GM23338 (cell line): Measurements from ENCODE around the gene PIK3R5. TPM values are rescaled to one million over a fixed set of nuclear protein-coding genes. Genes with fewer than 3 reads are reported as not detected.

Experiments
- ATAC-seq: fragments of 200-7000 bp; cut with Tn5 transposase; 3 replicates; pipeline ENCODE4 v1.9.1; 2020
- DNase-seq: peaks from one replicate; pipeline ENCODE4 v3.0.0-alpha.2; 2015; ENCODE audit warnings: low spot score
- H2AFZ ChIP-seq: fragments of 200-600 bp; sonication (generic); 2 replicates; pipeline ENCODE4 v1.8.0; 2016; ENCODE audit warnings: antibody characterized with exemption, mild to moderate bottlenecking, moderate library complexity
- H3F3A ChIP-seq: fragments of 200-600 bp; sonication (generic); replicated peaks from 2 replicates; pipeline ENCODE4 v1.8.0; 2017; ENCODE audit warnings: antibody characterized with exemption, mixed run types, low read depth
- H3K27ac ChIP-seq: fragments of 200-600 bp; sonication (generic); 2 replicates; pipeline ENCODE4 v1.6.1; 2016; ENCODE audit warnings: low read depth
- H3K27me3 ChIP-seq: fragments of 200-600 bp; sonication (generic); 2 replicates; pipeline ENCODE4 v1.8.0; 2016; ENCODE audit warnings: mild to moderate bottlenecking, mixed run types, moderate library complexity; ENCODE audit not compliant: insufficient read depth
- H3K36me3 ChIP-seq: fragments of 200-600 bp; sonication (generic); 2 replicates; pipeline ENCODE4 v1.8.0; 2016; ENCODE audit warnings: mild to moderate bottlenecking; ENCODE audit not compliant: insufficient read depth
- H3K4me1 ChIP-seq: fragments of 200-600 bp; sonication (generic); 2 replicates; pipeline ENCODE4 v1.8.0; 2016; ENCODE audit warnings: mild to moderate bottlenecking, moderate library complexity; ENCODE audit not compliant: insufficient read depth
- H3K4me2 ChIP-seq: fragments of 200-600 bp; sonication (generic); 2 replicates; pipeline ENCODE4 v1.7.1; 2017; ENCODE audit warnings: mixed run types
- H3K4me3 ChIP-seq: fragments of 200-600 bp; sonication (generic); 2 replicates; pipeline ENCODE4 v1.6.1; 2016; ENCODE audit warnings: mixed run types
- H3K79me2 ChIP-seq: fragments of 200-600 bp; sonication (generic); replicated peaks from 2 replicates; pipeline ENCODE4 v1.8.0; 2017; ENCODE audit warnings: mild to moderate bottlenecking; ENCODE audit not compliant: insufficient read depth
- H3K9me2 ChIP-seq: fragments of 200-600 bp; sonication (generic); 2 replicates; pipeline ENCODE4 v1.8.0; 2017; ENCODE audit not compliant: insufficient read depth
- H4K20me1 ChIP-seq: fragments of 200-600 bp; sonication (generic); replicated peaks from 2 replicates; pipeline ENCODE4 v1.8.0; 2017; ENCODE audit warnings: mild to moderate bottlenecking; ENCODE audit not compliant: insufficient read depth
- H3K27ac Mint-ChIP-seq: 2 replicates; pipeline ENCODE4 v1.8.0; 2020; ENCODE audit warnings: inconsistent platforms, mild to moderate bottlenecking, moderate library complexity, mixed read lengths
- H3K27me3 Mint-ChIP-seq: 3 replicates; pipeline ENCODE4 v1.8.0; 2022; ENCODE audit warnings: low read depth, mild to moderate bottlenecking, moderate library complexity, mixed read lengths, inconsistent platforms; ENCODE audit not compliant: insufficient read depth, poor library complexity
- H3K36me3 Mint-ChIP-seq: 3 replicates; pipeline ENCODE4 v1.8.0; 2021; ENCODE audit warnings: low read depth, mild to moderate bottlenecking, inconsistent platforms, moderate library complexity, mixed read lengths
- H3K4me1 Mint-ChIP-seq: 3 replicates; pipeline ENCODE4 v1.8.0; 2020; ENCODE audit warnings: mild to moderate bottlenecking, inconsistent platforms, mixed read lengths
- H3K4me3 Mint-ChIP-seq: 3 replicates; pipeline ENCODE4 v1.8.0; 2021; ENCODE audit warnings: moderate library complexity, mild to moderate bottlenecking, inconsistent platforms, mixed read lengths
- H3K9me3 Mint-ChIP-seq: 3 replicates; pipeline ENCODE4 v1.8.0; 2020; ENCODE audit warnings: moderate library complexity, mild to moderate bottlenecking, inconsistent platforms, mixed read lengths
- CREB1 ChIP-seq: fragments of 250-450 bp; sonication (Bioruptor Pico); IDR thresholded peaks from 2 replicates; pipeline ENCODE4 v1.5.0; 2020; ENCODE audit warnings: low read depth, mild to moderate bottlenecking, moderate library complexity
- EZH2 ChIP-seq: fragments of 200-600 bp; sonication (generic); IDR thresholded peaks from one replicate; pipeline ENCODE4 v1.8.0; 2017; ENCODE audit warnings: antibody characterized with exemption, mild to moderate bottlenecking, low read depth; ENCODE audit not compliant: unreplicated experiment
- EZH2phosphoT487 ChIP-seq: fragments of 200-600 bp; sonication (generic); IDR thresholded peaks from one replicate; pipeline ENCODE4 v1.8.1; 2018; ENCODE audit warnings: antibody characterized with exemption; ENCODE audit not compliant: unreplicated experiment
- JUNB ChIP-seq: IDR thresholded peaks from one replicate; pipeline ENCODE4 v1.6.1; 2016; ENCODE audit warnings: antibody characterized with exemption; ENCODE audit not compliant: unreplicated experiment
- NANOG ChIP-seq: IDR thresholded peaks from 2 replicates; pipeline ENCODE4 v1.6.1; 2016; ENCODE audit warnings: antibody characterized with exemption, borderline replicate concordance
- POLR2AphosphoS5 ChIP-seq: IDR thresholded peaks from 2 replicates; pipeline ENCODE4 v1.6.1; 2016; ENCODE audit warnings: antibody characterized with exemption, low read depth
- STAT1 ChIP-seq: IDR thresholded peaks from one replicate; pipeline ENCODE4 v1.6.1; 2016; ENCODE audit warnings: antibody characterized with exemption; ENCODE audit not compliant: unreplicated experiment
- ZNF114 ChIP-seq: fragments of 250-450 bp; sonication (Bioruptor Pico); IDR thresholded peaks from 2 replicates; pipeline ENCODE4 v1.5.0; 2020; ENCODE audit warnings: mild to moderate bottlenecking, moderate library complexity
- ZNF331 ChIP-seq: fragments of 250-450 bp; sonication (Bioruptor Pico); IDR thresholded peaks from 2 replicates; pipeline ENCODE4 v1.5.0; 2020; ENCODE audit warnings: low read depth, mild to moderate bottlenecking, moderate library complexity
- polyA plus RNA-seq: library from polyadenylated mRNA; unstranded; fragments of >200 nt; fragmentation: Nextera tagmentation; extraction: Ambion mirVana; gene quantifications from 2 replicates; pipeline ENCODE4 v1.2.1, GENCODE V29; 2016
- total RNA-seq: library from RNA; depleted of rRNA; stranded (reverse); fragments of >200 nt; shearing (Covaris generic); gene quantifications from 2 replicates; pipeline ENCODE4 v1.2.3, GENCODE V29; 2014
- TF ChIP-seq, protein P1 (sequence below): fragments of 250-450 bp; sonication (Bioruptor Pico); IDR thresholded peaks from 2 replicates; pipeline ENCODE4 v1.5.0; 2020; ENCODE audit warnings: mild to moderate bottlenecking, moderate library complexity
- TF ChIP-seq, protein P2 (sequence below): IDR thresholded peaks from one replicate; pipeline ENCODE4 v1.6.1; 2018; ENCODE audit warnings: antibody characterized with exemption; ENCODE audit not compliant: unreplicated experiment
- TF ChIP-seq, protein P3 (sequence below): IDR thresholded peaks from 2 replicates; pipeline ENCODE4 v1.6.1; 2016; ENCODE audit warnings: antibody characterized with exemption
- TF ChIP-seq, protein P4 (sequence below), 2 experiments: fragments of 200-600 bp in 1 of 2; sonication (generic) in 1 of 2; conservative IDR thresholded peaks; 2 replicates each; pipeline versions ENCODE4 v1.5.1 to v1.6.1; 2016 to 2017; ENCODE audit warnings: antibody characterized with exemption in 2 of 2, low read depth in 2 of 2, mild to moderate bottlenecking in 2 of 2, moderate library complexity in 1 of 2

The PIK3R5 gene
- total and polyA plus RNA-seq, 2 experiments from 2014 or later, result 1.7 to 9.4 TPM

DNA sequence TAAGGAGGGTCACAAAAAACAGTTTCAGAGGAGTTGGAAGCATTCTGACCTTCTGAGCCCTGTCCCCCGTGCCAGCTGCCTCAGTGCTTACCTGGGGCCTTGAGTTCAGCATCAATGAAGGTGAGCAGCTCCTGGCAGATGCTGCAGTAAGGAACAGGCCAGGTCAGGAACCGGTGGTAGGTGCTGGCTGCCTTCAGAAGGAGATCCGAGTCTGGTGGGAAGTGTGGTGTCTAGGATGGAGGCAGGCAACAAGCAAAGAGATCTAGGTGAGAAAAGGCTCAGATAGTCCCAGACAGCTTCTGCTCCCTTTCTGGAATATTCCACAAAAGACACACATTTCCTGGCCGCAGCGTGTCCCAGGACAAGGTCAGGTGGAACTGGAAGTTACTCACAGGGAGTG lies 60.8 kb downstream of the PIK3R5 start:
- no peaks in the 10 kb centered on the region for H3K27me3 Mint-ChIP-seq
- H3K4me3 Mint-ChIP-seq, result no peak overlapping the region
- H3K36me3 ChIP-seq, result no peaks in the 10 kb centered on the region
- no peak overlapping the region for H3K4me3 ChIP-seq
- H3F3A ChIP-seq, result no peaks in the 10 kb centered on the region
- H3K27ac Mint-ChIP-seq, result no peak overlapping the region
- no peaks in the 10 kb centered on the region for H3K79me2 ChIP-seq
- no peak for TF ChIP-seq EZH2
- TF ChIP-seq, protein P1, sequence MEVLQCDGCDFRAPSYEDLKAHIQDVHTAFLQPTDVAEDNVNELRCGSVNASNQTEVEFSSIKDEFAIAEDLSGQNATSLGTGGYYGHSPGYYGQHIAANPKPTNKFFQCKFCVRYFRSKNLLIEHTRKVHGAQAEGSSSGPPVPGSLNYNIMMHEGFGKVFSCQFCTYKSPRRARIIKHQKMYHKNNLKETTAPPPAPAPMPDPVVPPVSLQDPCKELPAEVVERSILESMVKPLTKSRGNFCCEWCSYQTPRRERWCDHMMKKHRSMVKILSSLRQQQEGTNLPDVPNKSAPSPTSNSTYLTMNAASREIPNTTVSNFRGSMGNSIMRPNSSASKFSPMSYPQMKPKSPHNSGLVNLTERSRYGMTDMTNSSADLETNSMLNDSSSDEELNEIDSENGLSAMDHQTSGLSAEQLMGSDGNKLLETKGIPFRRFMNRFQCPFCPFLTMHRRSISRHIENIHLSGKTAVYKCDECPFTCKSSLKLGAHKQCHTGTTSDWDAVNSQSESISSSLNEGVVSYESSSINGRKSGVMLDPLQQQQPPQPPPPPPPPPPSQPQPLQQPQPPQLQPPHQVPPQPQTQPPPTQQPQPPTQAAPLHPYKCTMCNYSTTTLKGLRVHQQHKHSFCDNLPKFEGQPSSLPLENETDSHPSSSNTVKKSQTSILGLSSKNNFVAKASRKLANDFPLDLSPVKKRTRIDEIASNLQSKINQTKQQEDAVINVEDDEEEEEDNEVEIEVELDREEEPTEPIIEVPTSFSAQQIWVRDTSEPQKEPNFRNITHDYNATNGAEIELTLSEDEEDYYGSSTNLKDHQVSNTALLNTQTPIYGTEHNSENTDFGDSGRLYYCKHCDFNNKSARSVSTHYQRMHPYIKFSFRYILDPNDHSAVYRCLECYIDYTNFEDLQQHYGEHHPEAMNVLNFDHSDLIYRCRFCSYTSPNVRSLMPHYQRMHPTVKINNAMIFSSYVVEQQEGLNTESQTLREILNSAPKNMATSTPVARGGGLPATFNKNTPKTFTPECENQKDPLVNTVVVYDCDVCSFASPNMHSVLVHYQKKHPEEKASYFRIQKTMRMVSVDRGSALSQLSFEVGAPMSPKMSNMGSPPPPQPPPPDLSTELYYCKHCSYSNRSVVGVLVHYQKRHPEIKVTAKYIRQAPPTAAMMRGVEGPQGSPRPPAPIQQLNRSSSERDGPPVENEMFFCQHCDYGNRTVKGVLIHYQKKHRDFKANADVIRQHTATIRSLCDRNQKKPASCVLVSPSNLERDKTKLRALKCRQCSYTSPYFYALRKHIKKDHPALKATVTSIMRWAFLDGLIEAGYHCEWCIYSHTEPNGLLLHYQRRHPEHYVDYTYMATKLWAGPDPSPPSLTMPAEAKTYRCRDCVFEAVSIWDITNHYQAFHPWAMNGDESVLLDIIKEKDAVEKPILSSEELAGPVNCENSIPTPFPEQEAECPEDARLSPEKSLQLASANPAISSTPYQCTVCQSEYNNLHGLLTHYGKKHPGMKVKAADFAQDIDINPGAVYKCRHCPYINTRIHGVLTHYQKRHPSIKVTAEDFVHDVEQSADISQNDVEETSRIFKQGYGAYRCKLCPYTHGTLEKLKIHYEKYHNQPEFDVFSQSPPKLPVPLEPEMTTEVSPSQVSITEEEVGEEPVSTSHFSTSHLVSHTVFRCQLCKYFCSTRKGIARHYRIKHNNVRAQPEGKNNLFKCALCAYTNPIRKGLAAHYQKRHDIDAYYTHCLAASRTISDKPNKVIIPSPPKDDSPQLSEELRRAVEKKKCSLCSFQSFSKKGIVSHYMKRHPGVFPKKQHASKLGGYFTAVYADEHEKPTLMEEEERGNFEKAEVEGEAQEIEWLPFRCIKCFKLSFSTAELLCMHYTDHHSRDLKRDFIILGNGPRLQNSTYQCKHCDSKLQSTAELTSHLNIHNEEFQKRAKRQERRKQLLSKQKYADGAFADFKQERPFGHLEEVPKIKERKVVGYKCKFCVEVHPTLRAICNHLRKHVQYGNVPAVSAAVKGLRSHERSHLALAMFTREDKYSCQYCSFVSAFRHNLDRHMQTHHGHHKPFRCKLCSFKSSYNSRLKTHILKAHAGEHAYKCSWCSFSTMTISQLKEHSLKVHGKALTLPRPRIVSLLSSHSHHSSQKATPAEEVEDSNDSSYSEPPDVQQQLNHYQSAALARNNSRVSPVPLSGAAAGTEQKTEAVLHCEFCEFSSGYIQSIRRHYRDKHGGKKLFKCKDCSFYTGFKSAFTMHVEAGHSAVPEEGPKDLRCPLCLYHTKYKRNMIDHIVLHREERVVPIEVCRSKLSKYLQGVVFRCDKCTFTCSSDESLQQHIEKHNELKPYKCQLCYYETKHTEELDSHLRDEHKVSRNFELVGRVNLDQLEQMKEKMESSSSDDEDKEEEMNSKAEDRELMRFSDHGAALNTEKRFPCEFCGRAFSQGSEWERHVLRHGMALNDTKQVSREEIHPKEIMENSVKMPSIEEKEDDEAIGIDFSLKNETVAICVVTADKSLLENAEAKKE (CRISPR knock-in tag), result no peak
- no peak for TF ChIP-seq ZNF331
- TF ChIP-seq, protein P2, sequence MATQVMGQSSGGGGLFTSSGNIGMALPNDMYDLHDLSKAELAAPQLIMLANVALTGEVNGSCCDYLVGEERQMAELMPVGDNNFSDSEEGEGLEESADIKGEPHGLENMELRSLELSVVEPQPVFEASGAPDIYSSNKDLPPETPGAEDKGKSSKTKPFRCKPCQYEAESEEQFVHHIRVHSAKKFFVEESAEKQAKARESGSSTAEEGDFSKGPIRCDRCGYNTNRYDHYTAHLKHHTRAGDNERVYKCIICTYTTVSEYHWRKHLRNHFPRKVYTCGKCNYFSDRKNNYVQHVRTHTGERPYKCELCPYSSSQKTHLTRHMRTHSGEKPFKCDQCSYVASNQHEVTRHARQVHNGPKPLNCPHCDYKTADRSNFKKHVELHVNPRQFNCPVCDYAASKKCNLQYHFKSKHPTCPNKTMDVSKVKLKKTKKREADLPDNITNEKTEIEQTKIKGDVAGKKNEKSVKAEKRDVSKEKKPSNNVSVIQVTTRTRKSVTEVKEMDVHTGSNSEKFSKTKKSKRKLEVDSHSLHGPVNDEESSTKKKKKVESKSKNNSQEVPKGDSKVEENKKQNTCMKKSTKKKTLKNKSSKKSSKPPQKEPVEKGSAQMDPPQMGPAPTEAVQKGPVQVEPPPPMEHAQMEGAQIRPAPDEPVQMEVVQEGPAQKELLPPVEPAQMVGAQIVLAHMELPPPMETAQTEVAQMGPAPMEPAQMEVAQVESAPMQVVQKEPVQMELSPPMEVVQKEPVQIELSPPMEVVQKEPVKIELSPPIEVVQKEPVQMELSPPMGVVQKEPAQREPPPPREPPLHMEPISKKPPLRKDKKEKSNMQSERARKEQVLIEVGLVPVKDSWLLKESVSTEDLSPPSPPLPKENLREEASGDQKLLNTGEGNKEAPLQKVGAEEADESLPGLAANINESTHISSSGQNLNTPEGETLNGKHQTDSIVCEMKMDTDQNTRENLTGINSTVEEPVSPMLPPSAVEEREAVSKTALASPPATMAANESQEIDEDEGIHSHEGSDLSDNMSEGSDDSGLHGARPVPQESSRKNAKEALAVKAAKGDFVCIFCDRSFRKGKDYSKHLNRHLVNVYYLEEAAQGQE, result no peak
- TF ChIP-seq, protein P3, sequence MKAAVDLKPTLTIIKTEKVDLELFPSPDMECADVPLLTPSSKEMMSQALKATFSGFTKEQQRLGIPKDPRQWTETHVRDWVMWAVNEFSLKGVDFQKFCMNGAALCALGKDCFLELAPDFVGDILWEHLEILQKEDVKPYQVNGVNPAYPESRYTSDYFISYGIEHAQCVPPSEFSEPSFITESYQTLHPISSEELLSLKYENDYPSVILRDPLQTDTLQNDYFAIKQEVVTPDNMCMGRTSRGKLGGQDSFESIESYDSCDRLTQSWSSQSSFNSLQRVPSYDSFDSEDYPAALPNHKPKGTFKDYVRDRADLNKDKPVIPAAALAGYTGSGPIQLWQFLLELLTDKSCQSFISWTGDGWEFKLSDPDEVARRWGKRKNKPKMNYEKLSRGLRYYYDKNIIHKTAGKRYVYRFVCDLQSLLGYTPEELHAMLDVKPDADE, result no peak
- TF ChIP-seq POLR2AphosphoS5, result no peak
- TF ChIP-seq JUNB, result no peak
- TF ChIP-seq CREB1, result no peak
- TF ChIP-seq STAT1, result no peak
- TF ChIP-seq, protein P4, sequence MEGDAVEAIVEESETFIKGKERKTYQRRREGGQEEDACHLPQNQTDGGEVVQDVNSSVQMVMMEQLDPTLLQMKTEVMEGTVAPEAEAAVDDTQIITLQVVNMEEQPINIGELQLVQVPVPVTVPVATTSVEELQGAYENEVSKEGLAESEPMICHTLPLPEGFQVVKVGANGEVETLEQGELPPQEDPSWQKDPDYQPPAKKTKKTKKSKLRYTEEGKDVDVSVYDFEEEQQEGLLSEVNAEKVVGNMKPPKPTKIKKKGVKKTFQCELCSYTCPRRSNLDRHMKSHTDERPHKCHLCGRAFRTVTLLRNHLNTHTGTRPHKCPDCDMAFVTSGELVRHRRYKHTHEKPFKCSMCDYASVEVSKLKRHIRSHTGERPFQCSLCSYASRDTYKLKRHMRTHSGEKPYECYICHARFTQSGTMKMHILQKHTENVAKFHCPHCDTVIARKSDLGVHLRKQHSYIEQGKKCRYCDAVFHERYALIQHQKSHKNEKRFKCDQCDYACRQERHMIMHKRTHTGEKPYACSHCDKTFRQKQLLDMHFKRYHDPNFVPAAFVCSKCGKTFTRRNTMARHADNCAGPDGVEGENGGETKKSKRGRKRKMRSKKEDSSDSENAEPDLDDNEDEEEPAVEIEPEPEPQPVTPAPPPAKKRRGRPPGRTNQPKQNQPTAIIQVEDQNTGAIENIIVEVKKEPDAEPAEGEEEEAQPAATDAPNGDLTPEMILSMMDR (conservative IDR thresholded peaks at IDR 0.05; ENCODE audit: low read depth in 2 of 2), result no peak
- no peak for TF ChIP-seq NANOG
- no peak for TF ChIP-seq ZNF114 (CRISPR knock-in tag)
- no peak for TF ChIP-seq EZH2phosphoT487
- H4K20me1 ChIP-seq, result no peaks in the 10 kb centered on the region
- no peak for ATAC-seq
- H3K4me1 ChIP-seq, result peaks cover 16% of the 10 kb centered on the region
- no peaks in the 10 kb centered on the region for H3K9me3 Mint-ChIP-seq
- H3K27ac ChIP-seq, result no peak overlapping the region
- peaks cover 20% of the 10 kb centered on the region for H3K4me1 Mint-ChIP-seq
- H2AFZ ChIP-seq, result no peak overlapping the region
- H3K4me2 ChIP-seq, result no peak overlapping the region
- H3K27me3 ChIP-seq, result no peaks in the 10 kb centered on the region
- H3K9me2 ChIP-seq, result peaks cover 5% of the 10 kb centered on the region; the same call in 1 of the 2 replicates
- no peaks in the 10 kb centered on the region for H3K36me3 Mint-ChIP-seq
- DNase-seq, result no peak
